Pulmonary artery endothelial cell (primary cell): Measurements from ENCODE around the gene NUCKS1. TPM values are rescaled to one million over a fixed set of nuclear protein-coding genes. Genes with fewer than 3 reads are reported as not detected.
A peak's percentile ranks its signal among the peaks of the same experiment; 100 is the strongest.

Experiments used
- DNase-seq: peaks from one replicate; pipeline ENCODE4 v3.0.0-alpha.2; 2011; ENCODE audit warnings: low read depth, low spot score
- total RNA-seq: library from RNA; depleted of rRNA; stranded (reverse); fragments of >200 nt; gene quantifications from 2 replicates; pipeline ENCODE4 v1.2.3, GENCODE V29; 2014

The NUCKS1 gene
- total RNA-seq, 1 donor from 2014 or later = 162 TPM

- no peak for DNase-seq
Measured at GRCh38 chr1:205701420-205701819, 48.6 kb downstream of the NUCKS1 start.

- peak; percentile 77 for DNase-seq
Measured at GRCh38 chr1:205700865-205701401, 49.0 kb downstream of the NUCKS1 start.

GRCh38 chr1:205699416-205699815 lies 50.6 kb downstream of the NUCKS1 start:
- no peak for DNase-seq

GRCh38 chr1:205698921-205699320 lies 51.1 kb downstream of the NUCKS1 start:
- DNase-seq = no peak

GRCh38 chr1:205693421-205693991 lies 56.5 kb downstream of the NUCKS1 start:
- DNase-seq = no peak

- no peak for DNase-seq
Measured at GRCh38 chr1:205692423-205692822, 57.6 kb downstream of the NUCKS1 start.

GRCh38 chr1:205690122-205690756 lies 59.7 kb downstream of the NUCKS1 start:
- no peak for DNase-seq

GRCh38 chr1:205689479-205689878 lies 60.5 kb downstream of the NUCKS1 start:
- no peak for DNase-seq

- DNase-seq = no peak
Measured at GRCh38 chr1:205688171-205689080, 61.6 kb downstream of the NUCKS1 start.

GRCh38 chr1:205687242-205687641 lies 62.7 kb downstream of the NUCKS1 start:
- DNase-seq = no peak

- DNase-seq = no peak
Measured at GRCh38 chr1:205681364-205681763, 68.6 kb downstream of the NUCKS1 start.

GRCh38 chr1:205680073-205680851 lies 69.7 kb downstream of the NUCKS1 start, which contains the start of gene SLC45A3:
TSS of gene SLC45A3 (minus strand) at chr1:205680509. CDS start at chr1:205664656, 15,853 bp downstream.
- DNase-seq = no peak

- peak; percentile 52 for DNase-seq
Measured at GRCh38 chr1:205678286-205679111, 71.5 kb downstream of the NUCKS1 start.

- DNase-seq = no peak
Measured at GRCh38 chr1:205677167-205677566, 72.8 kb downstream of the NUCKS1 start.

GRCh38 chr1:205676597-205676996 lies 73.4 kb downstream of the NUCKS1 start:
- DNase-seq = no peak

- no peak for DNase-seq
Measured at GRCh38 chr1:205676002-205676401, 74.0 kb downstream of the NUCKS1 start.

- DNase-seq = no peak
Measured at GRCh38 chr1:205675247-205675646, 74.7 kb downstream of the NUCKS1 start.

- no peak for DNase-seq
Measured at GRCh38 chr1:205672970-205673369, 77.0 kb downstream of the NUCKS1 start.

GRCh38 chr1:205672395-205672889 lies 77.5 kb downstream of the NUCKS1 start:
- no peak for DNase-seq
